AG04449 (cell line): ENCODE data around the gene NDUFAF8.

Source experiments
- CTCF ChIA-PET: fragments of 350-600 bp; formaldehyde crosslinking; extraction: SDS; loops from one replicate; lab custom pipeline; 2021; ENCODE audit warnings: antibody characterized with exemption; lab: Yijun Ruan, JAX
- POLR2A ChIA-PET: fragments of 400-600, 350-600 bp; formaldehyde crosslinking; extraction: SDS; loops from one replicate; lab custom pipeline; 2020; ENCODE audit warnings: antibody characterized with exemption, inconsistent platforms; lab: Yijun Ruan, JAX
- DNase-seq: peaks from one replicate; pipeline ENCODE4 v3.0.0-alpha.2; 2010; ENCODE audit warnings: low read depth, low spot score
- H3K4me3 ChIP-seq: 2 replicates; pipeline ENCODE4 v1.5.1; 2011; ENCODE audit warnings: low read depth, mild to moderate bottlenecking, control low read depth, low read length
- TF ChIP-seq, protein P1 (sequence below): IDR thresholded peaks from one replicate; pipeline ENCODE4 v1.5.1; 2011; ENCODE audit warnings: mild to moderate bottlenecking, moderate library complexity, low read length, control low read depth, inconsistent platforms; ENCODE audit not compliant: insufficient read depth; ENCODE audit errors: missing control alignments

The NDUFAF8 gene

DNA sequence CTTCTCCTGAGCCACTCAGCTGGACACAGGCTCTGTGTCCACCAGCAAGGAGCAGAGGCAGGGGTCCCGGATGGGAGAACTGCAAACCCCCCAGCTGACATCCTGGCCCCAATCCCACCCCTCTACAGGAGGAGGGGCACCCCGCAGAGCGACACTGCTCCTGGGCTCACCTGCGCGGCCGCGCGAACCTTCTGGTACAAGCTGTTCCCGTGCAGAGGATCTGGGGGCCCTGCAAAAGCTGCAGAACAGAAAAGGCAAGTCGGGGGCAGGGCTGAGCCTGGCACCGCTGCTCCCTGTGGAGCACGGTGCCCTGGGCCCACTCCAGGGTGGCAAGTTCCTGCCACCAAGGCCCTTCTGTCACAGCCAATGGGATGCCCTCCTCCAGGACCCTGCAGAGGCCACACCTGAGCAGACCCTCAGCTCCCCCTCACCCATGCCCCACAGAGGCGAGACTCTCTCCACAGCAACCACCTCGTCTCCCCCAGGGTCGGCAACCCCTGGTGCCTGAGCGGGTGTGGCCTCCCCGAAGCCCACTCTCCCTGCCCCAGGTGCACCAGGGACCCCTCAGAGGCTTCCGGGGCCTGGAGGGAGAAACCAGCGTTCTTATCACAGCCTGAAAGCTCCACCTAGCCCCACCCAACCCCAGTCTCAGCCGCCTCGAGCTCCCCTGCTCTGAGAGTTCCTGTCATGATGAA lies 5.2 kb upstream of the NDUFAF8 start:
- DNase-seq = no peak
- H3K4me3 ChIP-seq = no peak overlapping the region
- POLR2A ChIA-PET = no interaction called here
- CTCF ChIA-PET = no interaction called here
- TF ChIP-seq, protein P1, sequence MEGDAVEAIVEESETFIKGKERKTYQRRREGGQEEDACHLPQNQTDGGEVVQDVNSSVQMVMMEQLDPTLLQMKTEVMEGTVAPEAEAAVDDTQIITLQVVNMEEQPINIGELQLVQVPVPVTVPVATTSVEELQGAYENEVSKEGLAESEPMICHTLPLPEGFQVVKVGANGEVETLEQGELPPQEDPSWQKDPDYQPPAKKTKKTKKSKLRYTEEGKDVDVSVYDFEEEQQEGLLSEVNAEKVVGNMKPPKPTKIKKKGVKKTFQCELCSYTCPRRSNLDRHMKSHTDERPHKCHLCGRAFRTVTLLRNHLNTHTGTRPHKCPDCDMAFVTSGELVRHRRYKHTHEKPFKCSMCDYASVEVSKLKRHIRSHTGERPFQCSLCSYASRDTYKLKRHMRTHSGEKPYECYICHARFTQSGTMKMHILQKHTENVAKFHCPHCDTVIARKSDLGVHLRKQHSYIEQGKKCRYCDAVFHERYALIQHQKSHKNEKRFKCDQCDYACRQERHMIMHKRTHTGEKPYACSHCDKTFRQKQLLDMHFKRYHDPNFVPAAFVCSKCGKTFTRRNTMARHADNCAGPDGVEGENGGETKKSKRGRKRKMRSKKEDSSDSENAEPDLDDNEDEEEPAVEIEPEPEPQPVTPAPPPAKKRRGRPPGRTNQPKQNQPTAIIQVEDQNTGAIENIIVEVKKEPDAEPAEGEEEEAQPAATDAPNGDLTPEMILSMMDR = no peak

DNA sequence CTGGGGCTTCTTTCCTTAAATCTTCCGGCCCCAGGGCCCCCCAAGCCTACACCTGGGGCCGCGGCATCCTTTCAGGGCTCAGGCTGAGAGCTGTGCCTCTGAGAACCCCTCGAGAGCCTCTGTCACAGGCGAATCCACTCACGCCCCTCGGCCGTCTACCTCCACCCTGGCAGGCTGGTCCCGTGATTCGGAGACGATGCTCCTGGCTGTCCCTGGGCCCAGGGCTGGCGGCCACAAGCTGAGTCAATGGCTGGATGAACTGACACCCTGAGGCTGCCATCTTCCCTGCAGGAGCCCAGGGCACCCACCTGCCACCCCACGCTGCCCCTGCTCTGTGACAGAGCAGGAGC lies 4.6 kb upstream of the NDUFAF8 start:
- POLR2A ChIA-PET = no interaction called here
- CTCF ChIA-PET = no interaction called here
- no peak overlapping the region for H3K4me3 ChIP-seq
- no peak for DNase-seq
- TF ChIP-seq, protein P1 = no peak

DNA sequence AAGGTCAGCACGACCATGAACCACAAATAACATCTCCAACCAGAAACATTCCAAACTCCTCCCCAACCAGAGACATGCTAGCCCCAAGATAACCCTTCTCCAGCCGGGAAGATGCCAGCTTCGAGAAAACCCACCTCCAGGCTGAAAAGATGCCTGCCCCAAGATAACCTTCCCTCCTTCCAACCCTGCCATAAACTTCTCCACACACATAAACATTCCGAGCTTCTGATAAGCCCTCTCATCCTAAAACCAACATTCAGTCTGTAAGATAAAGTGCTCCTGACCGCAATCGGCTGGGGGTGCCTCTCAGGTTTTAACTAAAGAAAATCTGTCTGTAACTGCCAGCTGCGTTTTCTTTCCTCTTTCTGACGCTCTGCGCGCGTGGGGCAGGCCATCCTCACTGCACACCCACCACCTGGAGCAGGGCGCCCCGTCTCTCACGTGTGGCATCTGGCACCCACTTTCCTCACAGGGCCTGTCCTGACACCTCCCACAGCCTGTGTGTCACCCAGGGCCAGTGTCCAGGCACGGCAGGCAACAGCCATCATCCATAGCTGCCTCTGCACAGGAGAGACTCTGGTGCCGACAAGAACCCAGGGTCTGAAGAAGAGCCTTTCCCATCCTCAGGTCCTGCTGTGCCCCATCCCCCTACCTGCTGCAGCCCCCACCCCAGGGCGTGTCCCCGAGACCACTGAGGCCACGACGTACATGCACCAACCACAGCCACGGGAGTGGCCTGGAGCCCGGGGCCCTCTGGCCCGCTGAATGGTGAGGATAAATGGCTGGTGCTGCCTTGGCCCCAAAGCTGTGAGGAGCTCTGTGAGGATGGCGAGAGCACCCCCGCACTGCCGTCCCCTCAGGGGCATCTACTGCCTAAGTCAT lies 3.9 kb upstream of the NDUFAF8 start:
- TF ChIP-seq, protein P1 = no peak
- H3K4me3 ChIP-seq = no peak overlapping the region
- ChIA-PET POLR2A (no interaction called here), CTCF (no interaction called here)
- no peak for DNase-seq

DNA sequence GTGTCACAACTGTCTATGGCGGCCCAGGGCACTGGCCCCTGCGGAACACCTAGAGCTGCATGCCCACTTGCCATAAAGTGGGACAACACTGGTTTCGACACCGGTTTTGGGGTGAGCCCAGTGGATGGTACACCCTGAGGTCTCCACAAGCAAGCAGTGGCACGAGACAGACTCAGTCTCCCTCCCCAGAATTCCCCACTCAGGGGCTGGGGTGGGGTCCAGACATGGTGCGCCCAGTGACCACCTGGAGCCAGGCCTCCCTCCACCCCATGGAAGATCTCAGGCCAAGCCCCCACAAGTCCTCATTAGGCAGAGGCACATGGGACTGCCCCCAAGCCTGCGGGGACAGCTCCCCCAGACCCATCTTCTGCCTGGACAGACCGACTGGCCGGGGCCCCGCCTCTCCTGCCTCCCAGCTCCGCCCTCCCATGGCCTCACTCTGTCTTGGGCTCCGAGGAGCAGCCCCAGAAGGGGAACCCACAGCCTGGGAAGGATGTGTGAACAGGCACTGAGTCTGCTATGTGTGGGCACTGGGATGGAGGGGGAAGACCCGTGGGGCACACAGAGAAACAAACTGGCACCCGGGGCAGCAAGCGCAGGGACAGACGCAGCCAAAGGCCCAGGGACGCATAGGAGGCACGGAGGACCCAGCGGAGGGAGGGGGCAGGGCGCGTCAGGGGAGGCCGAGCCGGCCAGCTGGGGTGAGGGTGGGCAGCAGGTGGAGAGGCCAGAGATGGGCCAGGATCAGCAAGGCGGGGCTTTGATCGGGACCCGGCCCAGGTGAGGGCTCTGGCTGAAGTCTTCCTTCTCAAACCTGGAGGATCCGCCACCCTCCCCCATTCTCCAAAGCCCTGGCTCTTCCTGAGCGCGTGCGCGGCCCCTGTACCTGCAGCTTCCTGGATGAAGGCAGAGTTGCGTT lies 3.0 kb upstream of the NDUFAF8 start:
- TF ChIP-seq, protein P1 = no peak
- H3K4me3 ChIP-seq = no peak overlapping the region
- no peak for DNase-seq
- CTCF ChIA-PET = no interaction called here
- POLR2A ChIA-PET = no interaction called here

DNA sequence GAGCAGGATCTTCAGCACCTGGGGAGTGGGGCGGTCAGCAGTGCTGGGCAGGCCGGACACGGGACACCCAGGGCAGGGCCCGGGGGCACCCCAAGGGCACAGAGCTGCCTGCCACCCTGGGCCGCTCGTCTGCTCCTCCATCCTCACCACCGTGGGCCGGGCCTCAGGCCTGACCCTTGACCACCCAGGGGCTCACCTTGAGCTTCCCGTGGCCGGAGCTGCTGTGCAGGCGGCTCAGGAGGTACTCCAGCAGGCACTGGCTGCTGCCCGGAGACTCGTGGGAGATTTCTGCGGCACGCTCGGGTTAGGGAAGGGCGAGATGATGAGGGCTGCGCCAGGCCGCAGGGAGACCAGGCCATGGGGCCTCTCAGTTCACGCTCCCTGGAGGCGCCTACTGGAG lies 2.3 kb upstream of the NDUFAF8 start:
- TF ChIP-seq, protein P1 = no peak
- POLR2A ChIA-PET = no interaction called here
- DNase-seq = no peak
- H3K4me3 ChIP-seq = no peak overlapping the region
- CTCF ChIA-PET = no interaction called here
